ENCODE data around the gene KIF5C. TPM values are rescaled to one million over a fixed set of nuclear protein-coding genes. Genes with fewer than 3 reads are reported as not detected.

Gene KIF5C
- total and polyA plus RNA-seq, 2 of the 13 experiments (the other 11 are each of a cell fraction or from before 2014, with no cell fraction given), result 0.15 to 0.20 TPM

DNA sequence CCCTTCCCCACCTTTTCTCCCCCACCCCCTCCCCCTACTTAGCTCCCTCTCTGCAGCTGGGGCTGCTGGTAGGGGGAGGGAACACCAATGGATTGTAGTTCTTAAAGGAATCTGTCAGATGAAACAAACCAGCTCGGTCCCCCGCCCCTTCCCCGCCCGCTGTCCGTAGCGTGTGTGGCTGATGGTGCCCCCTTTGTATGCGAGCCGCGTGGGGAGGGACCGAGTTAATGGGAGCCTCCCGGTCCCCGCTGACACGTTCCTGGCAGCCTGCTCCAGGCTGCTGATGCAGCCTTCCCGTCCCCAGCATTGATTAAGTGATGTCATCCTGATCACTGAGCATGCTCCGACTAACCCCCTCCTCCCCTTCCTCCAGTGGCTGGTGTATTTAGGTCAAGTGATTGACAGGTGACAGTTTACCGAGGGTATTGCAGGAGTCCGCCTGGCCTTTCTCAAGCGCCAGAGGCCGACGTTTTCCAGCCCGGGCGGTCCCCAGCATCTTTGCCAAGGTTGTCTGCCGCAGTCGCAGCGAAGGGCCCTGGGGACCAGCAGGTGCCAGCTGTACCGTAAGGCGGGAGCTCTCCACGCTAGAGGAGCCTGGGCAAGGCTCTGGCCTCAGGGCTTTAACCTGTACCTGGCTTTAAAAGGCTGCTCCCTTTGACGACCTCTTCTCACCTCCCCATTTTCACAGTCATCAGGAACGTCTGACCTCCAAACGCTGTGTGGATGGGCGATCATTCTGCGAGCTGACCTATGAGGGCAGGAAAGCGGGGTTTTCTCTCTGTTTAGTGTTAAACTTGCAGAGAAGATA, 1.8 kb downstream of the KIF5C start (continued):
- TF ChIP-seq MLXIP (CRISPR knock-in tag; IDR thresholded peaks at IDR 0.05; ENCODE audit: borderline replicate concordance) (no peak), BCLAF1 (IDR thresholded peaks at IDR 0.05) (no peak), CHD4 (IDR thresholded peaks at IDR 0.05; ENCODE audit: borderline replicate concordance, low read length) (no peak), ZNF773 (CRISPR knock-in tag; IDR thresholded peaks at IDR 0.05; ENCODE audit: borderline replicate concordance) (no peak), ZNF770 (CRISPR knock-in tag; IDR thresholded peaks at IDR 0.05) (no peak), HOXA3 (CRISPR knock-in tag; IDR thresholded peaks at IDR 0.05) (no peak; the same call in 1 of the 2 replicates), KLF15 (CRISPR knock-in tag; IDR thresholded peaks at IDR 0.05; ENCODE audit: borderline replicate concordance) (no peak), ATF7 (IDR thresholded peaks at IDR 0.05) (peak; percentile 73), ATF7 (CRISPR knock-in tag; IDR thresholded peaks at IDR 0.05) (peak; percentile 70), ZNF609 (CRISPR knock-in tag; IDR thresholded peaks at IDR 0.05; ENCODE audit: borderline replicate concordance) (no peak), TARDBP (CRISPR knock-in tag; IDR thresholded peaks at IDR 0.05) (0 out of 2 replicates have a peak, but pooled peaks have one; percentile 25), ZNF550 (CRISPR knock-in tag; IDR thresholded peaks at IDR 0.05; ENCODE audit: borderline replicate concordance) (no peak)
- TF ChIP-seq, protein P1, sequence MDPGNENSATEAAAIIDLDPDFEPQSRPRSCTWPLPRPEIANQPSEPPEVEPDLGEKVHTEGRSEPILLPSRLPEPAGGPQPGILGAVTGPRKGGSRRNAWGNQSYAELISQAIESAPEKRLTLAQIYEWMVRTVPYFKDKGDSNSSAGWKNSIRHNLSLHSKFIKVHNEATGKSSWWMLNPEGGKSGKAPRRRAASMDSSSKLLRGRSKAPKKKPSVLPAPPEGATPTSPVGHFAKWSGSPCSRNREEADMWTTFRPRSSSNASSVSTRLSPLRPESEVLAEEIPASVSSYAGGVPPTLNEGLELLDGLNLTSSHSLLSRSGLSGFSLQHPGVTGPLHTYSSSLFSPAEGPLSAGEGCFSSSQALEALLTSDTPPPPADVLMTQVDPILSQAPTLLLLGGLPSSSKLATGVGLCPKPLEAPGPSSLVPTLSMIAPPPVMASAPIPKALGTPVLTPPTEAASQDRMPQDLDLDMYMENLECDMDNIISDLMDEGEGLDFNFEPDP (CRISPR knock-in tag; conservative IDR thresholded peaks at IDR 0.05), result no peak
